Prostate gland (tissue), 2 donors: ENCODE measurements around the gene PITPNB.

ENCODE experiments used
- CTCF ChIP-seq, 4 experiments: fragments of 200-600 bp in 2 of 4; fragments of 450-650 bp in 2 of 4; sonication (generic) in 2 of 4; IDR thresholded peaks; 1 replicate in 3 of 4; 2 replicates in 1 of 4; pipeline ENCODE4 v1.5.1; 2016 to 2019; ENCODE audit warnings: antibody characterized with exemption in 4 of 4, mild to moderate bottlenecking in 2 of 4, moderate library complexity in 2 of 4
- POLR2AphosphoS5 ChIP-seq: sonication (generic); formaldehyde crosslinking; IDR thresholded peaks from one replicate; pipeline ENCODE4 v1.6.1; 2017; ENCODE audit warnings: antibody characterized with exemption

- no peak for TF ChIP-seq CTCF (IDR thresholded peaks at IDR 0.05)
- no peak for TF ChIP-seq POLR2AphosphoS5
These were observed 32.3 kb downstream of the PITPNB start for GRCh38 chr22:27886843-27887151.
